Measurements from ENCODE around the gene SCG3. TPM values are rescaled to one million over a fixed set of nuclear protein-coding genes. Genes with fewer than 3 reads are reported as not detected.

SCG3 gene
- total and polyA plus RNA-seq, 2 of the 13 experiments (the other 11 are each of a cell fraction or from before 2014, with no cell fraction given), result not detected

GRCh38 chr15:51758645-51759044 is 77.3 kb downstream of the SCG3 start:
- no peaks in the 10 kb centered on the region for H3K9me3 ChIP-seq (ENCODE audit: low read length)
- H3K4me2 ChIP-seq (ENCODE audit: low read depth, low read length), result no peak overlapping the region
- ATAC-seq, result no peak
- no TSS peak for BruUV-seq (replicated peaks)
- POLR2A ChIA-PET, result no interaction called here
- 0% methylated on average over 1 of the region's 1 CpG for WGBS (ENCODE audit: low lambda C conversion rate)
- H3K4me3 ChIP-seq (replicated peaks in 1 of 3; ENCODE audit: insufficient read depth in 1 of 3, low read depth in 2 of 3, low read length in 3 of 3), result no peak overlapping the region
- no peak overlapping the region for H3K9ac ChIP-seq (ENCODE audit: insufficient read depth, low read depth, low read length)
- no peak overlapping the region for H2AFZ ChIP-seq (ENCODE audit: low read length)
- no peak for DNase-seq (ENCODE audit: low spot score)
- no peaks in the 10 kb centered on the region for H3K79me2 ChIP-seq (ENCODE audit: insufficient read depth, low read length)
- no peak overlapping the region for H3K27ac ChIP-seq (ENCODE audit: extremely low read length, insufficient read depth, low read length)
- no peaks in the 10 kb centered on the region for H4K20me1 ChIP-seq (ENCODE audit: insufficient read depth, low read length)
- no peaks in the 10 kb centered on the region for H3K36me3 ChIP-seq (replicated peaks in 1 of 2; ENCODE audit: control insufficient read depth in 1 of 2, insufficient read depth in 2 of 2, low read length in 2 of 2)
- intact Hi-C loops (cut with micrococcal nuclease; ENCODE audit: unreplicated experiment) (no loop called here), in situ Hi-C loops (cut with HindIII; ENCODE audit: extremely low pct_ligation_motif_present, low pct_unique_long_range_greater_than_20kb) (no loop called here)
- peaks cover 0 to 25% of the 10 kb centered on the region in 2 experiments; a peak in 3 of 5 replicates for H3K27me3 ChIP-seq (ENCODE audit: control insufficient read depth in 1 of 2, insufficient read depth in 2 of 2, low read length in 2 of 2)
- CTCF ChIA-PET (ENCODE audit: low intra/inter-chr PET ratio, low total read pairs), result no interaction called here
- FAIRE-seq, result no peak
- no peaks in the 10 kb centered on the region for H3K4me1 ChIP-seq (ENCODE audit: insufficient read depth, low read length)
- TF ChIP-seq, protein P1, sequence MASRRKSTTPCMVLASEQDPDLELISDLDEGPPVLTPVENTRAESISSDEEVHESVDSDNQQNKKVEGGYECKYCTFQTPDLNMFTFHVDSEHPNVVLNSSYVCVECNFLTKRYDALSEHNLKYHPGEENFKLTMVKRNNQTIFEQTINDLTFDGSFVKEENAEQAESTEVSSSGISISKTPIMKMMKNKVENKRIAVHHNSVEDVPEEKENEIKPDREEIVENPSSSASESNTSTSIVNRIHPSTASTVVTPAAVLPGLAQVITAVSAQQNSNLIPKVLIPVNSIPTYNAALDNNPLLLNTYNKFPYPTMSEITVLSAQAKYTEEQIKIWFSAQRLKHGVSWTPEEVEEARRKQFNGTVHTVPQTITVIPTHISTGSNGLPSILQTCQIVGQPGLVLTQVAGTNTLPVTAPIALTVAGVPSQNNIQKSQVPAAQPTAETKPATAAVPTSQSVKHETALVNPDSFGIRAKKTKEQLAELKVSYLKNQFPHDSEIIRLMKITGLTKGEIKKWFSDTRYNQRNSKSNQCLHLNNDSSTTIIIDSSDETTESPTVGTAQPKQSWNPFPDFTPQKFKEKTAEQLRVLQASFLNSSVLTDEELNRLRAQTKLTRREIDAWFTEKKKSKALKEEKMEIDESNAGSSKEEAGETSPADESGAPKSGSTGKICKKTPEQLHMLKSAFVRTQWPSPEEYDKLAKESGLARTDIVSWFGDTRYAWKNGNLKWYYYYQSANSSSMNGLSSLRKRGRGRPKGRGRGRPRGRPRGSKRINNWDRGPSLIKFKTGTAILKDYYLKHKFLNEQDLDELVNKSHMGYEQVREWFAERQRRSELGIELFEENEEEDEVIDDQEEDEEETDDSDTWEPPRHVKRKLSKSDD (CRISPR knock-in tag; IDR thresholded peaks at IDR 0.05; ENCODE audit: low read depth), result no peak
- TF ChIP-seq, protein P2, sequence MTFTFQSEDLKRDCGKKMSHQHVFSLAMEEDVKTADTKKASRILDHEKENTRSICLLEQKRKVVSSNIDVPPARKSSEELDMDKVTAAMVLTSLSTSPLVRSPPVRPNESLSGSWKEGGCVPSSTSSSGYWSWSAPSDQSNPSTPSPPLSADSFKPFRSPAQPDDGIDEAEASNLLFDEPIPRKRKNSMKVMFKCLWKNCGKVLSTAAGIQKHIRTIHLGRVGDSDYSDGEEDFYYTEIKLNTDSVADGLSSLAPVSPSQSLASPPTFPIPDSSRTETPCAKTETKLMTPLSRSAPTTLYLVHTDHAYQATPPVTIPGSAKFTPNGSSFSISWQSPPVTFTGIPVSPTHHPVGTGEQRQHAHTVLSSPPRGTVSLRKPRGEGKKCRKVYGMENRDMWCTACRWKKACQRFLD (CRISPR knock-in tag; IDR thresholded peaks at IDR 0.05; ENCODE audit: borderline replicate concordance), result no peak
- TF ChIP-seq PAF1 (CRISPR knock-in tag; IDR thresholded peaks at IDR 0.05) (no peak), TP53 (CRISPR knock-in tag; conservative IDR thresholded peaks at IDR 0.05) (no peak), GABPB1 (CRISPR knock-in tag; IDR thresholded peaks at IDR 0.05) (no peak), ZNF775 (CRISPR knock-in tag; IDR thresholded peaks at IDR 0.05; ENCODE audit: borderline replicate concordance) (no peak), CC2D1A (CRISPR knock-in tag; IDR thresholded peaks at IDR 0.05) (no peak), ZSCAN29 (CRISPR knock-in tag; conservative IDR thresholded peaks at IDR 0.05) (no peak), ZNF691 (CRISPR knock-in tag; IDR thresholded peaks at IDR 0.05; ENCODE audit: borderline replicate concordance, low read depth) (no peak), TBX3 (IDR thresholded peaks at IDR 0.05; ENCODE audit: borderline replicate concordance) (no peak), EED (CRISPR knock-in tag; IDR thresholded peaks at IDR 0.05) (no peak), TCF7L2 (IDR thresholded peaks at IDR 0.05; ENCODE audit: low read depth, low read length) (no peak)
- TF ChIP-seq, protein P3, sequence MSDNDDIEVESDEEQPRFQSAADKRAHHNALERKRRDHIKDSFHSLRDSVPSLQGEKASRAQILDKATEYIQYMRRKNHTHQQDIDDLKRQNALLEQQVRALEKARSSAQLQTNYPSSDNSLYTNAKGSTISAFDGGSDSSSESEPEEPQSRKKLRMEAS (IDR thresholded peaks at IDR 0.05), result no peak
- TF ChIP-seq, protein P4, sequence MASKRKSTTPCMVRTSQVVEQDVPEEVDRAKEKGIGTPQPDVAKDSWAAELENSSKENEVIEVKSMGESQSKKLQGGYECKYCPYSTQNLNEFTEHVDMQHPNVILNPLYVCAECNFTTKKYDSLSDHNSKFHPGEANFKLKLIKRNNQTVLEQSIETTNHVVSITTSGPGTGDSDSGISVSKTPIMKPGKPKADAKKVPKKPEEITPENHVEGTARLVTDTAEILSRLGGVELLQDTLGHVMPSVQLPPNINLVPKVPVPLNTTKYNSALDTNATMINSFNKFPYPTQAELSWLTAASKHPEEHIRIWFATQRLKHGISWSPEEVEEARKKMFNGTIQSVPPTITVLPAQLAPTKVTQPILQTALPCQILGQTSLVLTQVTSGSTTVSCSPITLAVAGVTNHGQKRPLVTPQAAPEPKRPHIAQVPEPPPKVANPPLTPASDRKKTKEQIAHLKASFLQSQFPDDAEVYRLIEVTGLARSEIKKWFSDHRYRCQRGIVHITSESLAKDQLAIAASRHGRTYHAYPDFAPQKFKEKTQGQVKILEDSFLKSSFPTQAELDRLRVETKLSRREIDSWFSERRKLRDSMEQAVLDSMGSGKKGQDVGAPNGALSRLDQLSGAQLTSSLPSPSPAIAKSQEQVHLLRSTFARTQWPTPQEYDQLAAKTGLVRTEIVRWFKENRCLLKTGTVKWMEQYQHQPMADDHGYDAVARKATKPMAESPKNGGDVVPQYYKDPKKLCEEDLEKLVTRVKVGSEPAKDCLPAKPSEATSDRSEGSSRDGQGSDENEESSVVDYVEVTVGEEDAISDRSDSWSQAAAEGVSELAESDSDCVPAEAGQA (IDR thresholded peaks at IDR 0.05; ENCODE audit: low read depth), result no peak
- TF ChIP-seq, protein P4 (CRISPR knock-in tag; IDR thresholded peaks at IDR 0.05; ENCODE audit: borderline replicate concordance), result no peak
